Astrocyte (in vitro differentiated cells and primary cell): ENCODE data around the gene SH2B3.

Source experiments
- CTCF ChIP-seq: IDR thresholded peaks from 2 replicates; pipeline ENCODE4 v1.5.1; 2011; ENCODE audit warnings: low read depth, mild to moderate bottlenecking, inconsistent platforms, low read length, moderate library complexity; ENCODE audit not compliant: insufficient read depth
- EZH2 ChIP-seq: IDR thresholded peaks from 2 replicates; pipeline ENCODE4 v1.6.1; 2012; ENCODE audit warnings: mild to moderate bottlenecking, low read length, inconsistent platforms; ENCODE audit not compliant: insufficient read depth

GRCh38 chr12:111363578-111363977 is 42.1 kb upstream of the SH2B3 start:
- TF ChIP-seq EZH2 (no peak), CTCF (no peak)
